Right lobe of liver (tissue), 6 donors: ENCODE results near the gene GRIN2C. TPM values are rescaled to one million over a fixed set of nuclear protein-coding genes. Genes with fewer than 3 reads are reported as not detected.

Experiments used
- ATAC-seq, 4 donors: fragments of 200-7000 bp; cut with Tn5 transposase; one replicate each; pipeline ENCODE4 v1.9.1; 2020; ENCODE audit warnings: mild to moderate bottlenecking in 4 of 4, moderate library complexity in 4 of 4
- DNase-seq, 3 donors: peaks; one replicate each; pipeline ENCODE4 v3.0.0-alpha.2; 2020
- H3K27ac ChIP-seq, 3 donors: fragments of 200-600 bp; one replicate each; pipeline ENCODE4 v1.8.0; 2022
- H3K27me3 ChIP-seq, 2 donors: fragments of 200-600 bp; one replicate each; pipeline ENCODE4 v1.8.0; 2022
- H3K36me3 ChIP-seq, 4 donors: fragments of 200-600 bp; sonication (generic) in 1 of 4; one replicate each; pipeline versions ENCODE4 v1.5.1 to v1.8.0; 2017 to 2022; ENCODE audit warnings: control low read depth in 1 of 4
- H3K4me1 ChIP-seq, 4 donors: fragments of 200-600 bp; sonication (generic) in 1 of 4; one replicate each; pipeline versions ENCODE4 v1.5.1 to v1.8.0; 2017 to 2022; ENCODE audit warnings: control low read depth in 1 of 4
- H3K4me3 ChIP-seq, 3 donors: fragments of 200-600 bp; one replicate each; pipeline ENCODE4 v1.8.0; 2022
- H3K9me3 ChIP-seq, 4 donors: fragments of 200-600 bp; sonication (generic) in 1 of 4; one replicate each; pipeline versions ENCODE4 v1.5.1 to v1.8.0; 2017 to 2022; ENCODE audit warnings: control low read depth in 1 of 4
- CTCF ChIP-seq, 4 donors: fragments of 200-600 bp in 3 of 4; fragments of 450-650 bp in 1 of 4; IDR thresholded peaks; one replicate each; pipeline versions ENCODE4 v1.5.1 to v1.8.0; 2016 to 2022; ENCODE audit warnings: antibody characterized with exemption in 4 of 4, mild to moderate bottlenecking in 2 of 4
- POLR2A ChIP-seq: fragments of 450-650 bp; IDR thresholded peaks from one replicate; pipeline ENCODE4 v1.6.1; 2017; ENCODE audit warnings: antibody characterized with exemption, mild to moderate bottlenecking
- WGBS: methylation state at CpG from one replicate; pipeline ENCODE4 v1.1.6; 2018; ENCODE audit warnings: low coverage, low lambda C conversion rate; ENCODE audit not compliant: insufficient coverage; ENCODE audit errors: missing lambda C conversion rate; 5-methylcytosine and 5-hydroxymethylcytosine counted together
- intact Hi-C, 2 donors: fragments of 100-400 bp; cut with DNase I; formaldehyde crosslinking; loops; one replicate each; pipeline versions ENCODE4 v1.11.2 to v1.14.1; 2022
- total RNA-seq, 6 experiments: library from RNA; depleted of rRNA in 2 of 6; stranded (reverse); fragments of >200 nt in 2 of 6; fragmentation: NEBNext Ultra II Directional in 3 of 6; extraction: Animal tissue kit (Norgen Biotek cat#: 25700) in 3 of 6; gene quantifications; one replicate each; pipeline versions ENCODE4 v1.1.0 to v1.2.4, GENCODE V29; 2016 to 2023
- donor health status: DM: no; HTN: yes; CAD: no.
- donor health status: DM: no; HTN: no; CAD: no.
- donor health status: DM: no; HTN: no; CAD: no.
- donor health status: DM: no; HTN: yes; CAD: no.
- donor health status: DM: no; HTN: yes; CAD: no.

GRIN2C gene
- total RNA-seq, 6 experiments from 2014 or later: 0.10 to 0.13 TPM; not detected in 4

GRCh38 chr17:74868908-74869255, 9.2 kb upstream of the GRIN2C start:
- Histone ChIP-seq H3K27me3 (no peaks in the 10 kb centered on the region), H3K4me1 (peaks cover 0 to 8% (median 1%) of the 10 kb centered on the region in 4 donors), H3K4me3 (no peak overlapping the region), H3K9me3 (no peaks in the 10 kb centered on the region), H3K27ac (no peak overlapping the region), H3K36me3 (no peaks in the 10 kb centered on the region)
- intact Hi-C loops: loop anchor here (10.0 kb wide), 2 partner anchors 124 to 214 kb away; partner anchors contain the start of gene NHERF1 (in 1 of the 2)
- ATAC-seq (no peak), DNase-seq (peak in 1 of 3 donors; percentile 39)
- TF ChIP-seq POLR2A (no peak), CTCF (IDR thresholded peaks at IDR 0.05) (no peak)
- 81% methylated on average over 5 of the region's 6 CpGs for WGBS

GRCh38 chr17:74868251-74868907, 8.7 kb upstream of the GRIN2C start:
- intact Hi-C loops: loop anchor here (10.0 kb wide), 2 partner anchors 124 to 214 kb away; partner anchors contain the start of gene NHERF1 (in 1 of the 2)
- no peak overlapping the region for H3K27ac ChIP-seq
- WGBS: 53% methylated on average over 11 of the region's 12 CpGs

GRCh38 chr17:74866198-74866835, 6.6 kb upstream of the GRIN2C start:
- 54% methylated on average over 5 of the region's 19 CpGs for WGBS
- no peak overlapping the region for H3K4me3 ChIP-seq
- no peaks in the 10 kb centered on the region for H3K4me1 ChIP-seq
- no peak for ATAC-seq
- peaks cover 0 to 4% of the 10 kb centered on the region in 2 donors for H3K27me3 ChIP-seq
- TF ChIP-seq CTCF (IDR thresholded peaks at IDR 0.05): no peak
- no peak for TF ChIP-seq POLR2A
- intact Hi-C loops: loop anchor here (10.0 kb wide), 2 partner anchors 122 to 212 kb away; partner anchors contain the start of gene NHERF1 (in 1 of the 2)
- no peaks in the 10 kb centered on the region for H3K9me3 ChIP-seq
- no peaks in the 10 kb centered on the region for H3K36me3 ChIP-seq
- no peak overlapping the region for H3K27ac ChIP-seq
- DNase-seq: peak in 1 of 3 donors; percentile 43

More at GRCh38 chr17:74868251-74868907, 8.7 kb upstream of the GRIN2C start:
- ATAC-seq: no peak
- Histone ChIP-seq H3K4me3 (no peak overlapping the region), H3K27me3 (no peaks in the 10 kb centered on the region), H3K9me3 (no peaks in the 10 kb centered on the region), H3K4me1 (peaks cover 0 to 5% (median 0%) of the 10 kb centered on the region in 4 donors), H3K36me3 (no peaks in the 10 kb centered on the region)
- peak in 1 of 3 donors; percentile 40 for DNase-seq
- TF ChIP-seq POLR2A (no peak), CTCF (IDR thresholded peaks at IDR 0.05) (no peak)

- Histone ChIP-seq H3K27ac (no peak overlapping the region), H3K4me3 (no peak overlapping the region), H3K27me3 (peaks cover 0 to 9% of the 10 kb centered on the region in 2 donors), H3K4me1 (peaks cover 0 to 6% (median 2%) of the 10 kb centered on the region in 4 donors), H3K9me3 (no peaks in the 10 kb centered on the region), H3K36me3 (no peaks in the 10 kb centered on the region)
- TF ChIP-seq CTCF (IDR thresholded peaks at IDR 0.05): no peak
- TF ChIP-seq POLR2A: no peak
- peak in 1 of 3 donors; percentile 45 for DNase-seq
- intact Hi-C loops: loop anchor here (10.0 kb wide), 2 partner anchors 121 to 211 kb away; partner anchors contain the start of gene NHERF1 (in 1 of the 2)
- WGBS: 40% methylated on average over 2 of the region's 19 CpGs
- ATAC-seq: no peak
These were observed 6.0 kb upstream of the GRIN2C start for GRCh38 chr17:74865504-74866197.
